Neural progenitor cell (in vitro differentiated cells): ENCODE measurements around the gene ADPGK.

Experiments
- CTCF ChIP-seq: fragments of 200-600 bp; sonication (generic); IDR thresholded peaks from 2 replicates; pipeline ENCODE4 v1.5.1; 2017; ENCODE audit warnings: antibody characterized with exemption, mild to moderate bottlenecking
- EZH2 ChIP-seq: fragments of 200-600 bp; sonication (generic); IDR thresholded peaks from 2 replicates; pipeline ENCODE4 v1.6.1; 2017; ENCODE audit warnings: antibody characterized with exemption, mild to moderate bottlenecking, moderate library complexity
- EZH2phosphoT487 ChIP-seq: fragments of 200-600 bp; sonication (generic); IDR thresholded peaks from 2 replicates; pipeline ENCODE4 v1.6.1; 2017; ENCODE audit warnings: antibody characterized with exemption

GRCh38 chr15:72733941-72734738 is 49.4 kb downstream of the ADPGK start:
- TF ChIP-seq CTCF (no peak), EZH2phosphoT487 (no peak), EZH2 (no peak)
